GM12874 (cell line): ENCODE results near the gene AMT.

Experiments
- TF ChIP-seq, protein P1 (sequence below): IDR thresholded peaks from 2 replicates; pipeline ENCODE4 v1.5.1; 2011; ENCODE audit warnings: low read depth, mild to moderate bottlenecking, control low read depth, low read length, moderate library complexity; ENCODE audit not compliant: insufficient read depth

The AMT gene

DNA sequence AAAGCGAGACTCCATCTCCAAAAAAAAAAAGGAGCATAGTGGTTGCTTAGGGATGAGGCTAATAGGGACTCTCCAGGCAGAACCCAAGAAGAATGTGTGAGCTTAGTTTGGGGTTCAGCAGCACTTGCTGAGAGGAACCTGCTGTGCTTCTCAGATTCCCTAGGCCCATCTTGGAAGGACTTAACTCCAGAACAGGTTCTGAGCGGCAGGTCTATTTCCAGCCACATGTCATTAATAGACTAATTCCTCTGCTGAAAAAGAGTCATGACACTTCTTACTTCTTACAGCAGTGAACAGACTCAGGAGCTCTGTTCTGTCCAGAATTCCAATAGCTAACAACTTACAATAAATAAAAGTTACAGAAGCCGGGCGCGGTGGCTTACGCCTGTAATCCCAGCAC lies 33.0 kb downstream of the AMT start:
- TF ChIP-seq, protein P1, sequence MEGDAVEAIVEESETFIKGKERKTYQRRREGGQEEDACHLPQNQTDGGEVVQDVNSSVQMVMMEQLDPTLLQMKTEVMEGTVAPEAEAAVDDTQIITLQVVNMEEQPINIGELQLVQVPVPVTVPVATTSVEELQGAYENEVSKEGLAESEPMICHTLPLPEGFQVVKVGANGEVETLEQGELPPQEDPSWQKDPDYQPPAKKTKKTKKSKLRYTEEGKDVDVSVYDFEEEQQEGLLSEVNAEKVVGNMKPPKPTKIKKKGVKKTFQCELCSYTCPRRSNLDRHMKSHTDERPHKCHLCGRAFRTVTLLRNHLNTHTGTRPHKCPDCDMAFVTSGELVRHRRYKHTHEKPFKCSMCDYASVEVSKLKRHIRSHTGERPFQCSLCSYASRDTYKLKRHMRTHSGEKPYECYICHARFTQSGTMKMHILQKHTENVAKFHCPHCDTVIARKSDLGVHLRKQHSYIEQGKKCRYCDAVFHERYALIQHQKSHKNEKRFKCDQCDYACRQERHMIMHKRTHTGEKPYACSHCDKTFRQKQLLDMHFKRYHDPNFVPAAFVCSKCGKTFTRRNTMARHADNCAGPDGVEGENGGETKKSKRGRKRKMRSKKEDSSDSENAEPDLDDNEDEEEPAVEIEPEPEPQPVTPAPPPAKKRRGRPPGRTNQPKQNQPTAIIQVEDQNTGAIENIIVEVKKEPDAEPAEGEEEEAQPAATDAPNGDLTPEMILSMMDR = no peak

DNA sequence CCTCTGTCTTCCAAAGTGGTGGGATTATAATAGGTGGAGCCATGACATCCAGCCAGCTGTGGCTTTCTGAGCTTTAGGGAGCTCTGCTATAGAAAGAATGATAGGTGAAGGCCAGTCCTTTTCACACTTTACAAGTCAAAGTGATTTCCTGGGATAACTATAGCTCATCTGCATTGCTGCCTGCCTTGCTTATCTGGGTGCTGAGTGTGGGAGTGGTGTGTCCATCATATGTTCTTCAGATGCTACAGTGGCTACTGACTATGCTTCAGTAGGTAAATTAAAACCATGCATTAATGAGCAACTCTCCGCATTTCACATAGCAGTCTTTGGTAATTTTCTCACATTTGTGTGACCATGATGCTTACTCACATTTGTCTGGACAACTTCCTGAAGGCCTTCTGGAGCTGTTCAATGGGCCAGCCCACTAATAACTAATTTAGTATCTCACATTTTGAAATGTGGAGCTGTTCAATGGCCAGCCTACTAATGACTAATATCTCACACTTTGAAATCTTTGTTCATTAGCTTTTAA lies 33.9 kb downstream of the AMT start:
- TF ChIP-seq, protein P1 = no peak

DNA sequence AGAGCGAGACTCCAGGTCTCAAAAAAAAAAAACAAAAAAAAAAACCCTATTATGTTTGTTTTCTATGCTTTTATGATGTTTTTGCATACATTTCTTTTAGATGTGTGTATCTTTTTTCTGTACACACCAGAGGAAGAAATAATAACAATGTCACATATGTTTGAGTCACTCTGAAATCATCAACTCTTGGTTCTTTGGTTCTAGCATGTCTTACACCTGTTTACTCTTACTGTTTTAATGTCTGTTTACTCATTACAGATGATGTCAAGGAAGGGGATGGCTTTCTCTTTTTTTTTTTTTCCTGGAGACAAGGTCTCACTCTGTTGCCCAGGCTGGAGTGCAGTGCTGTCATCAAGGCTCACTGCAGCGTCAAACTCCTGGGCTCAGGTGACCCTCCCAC lies 34.6 kb downstream of the AMT start:
- TF ChIP-seq, protein P1 = no peak

GRCh38 chr3:49386056-49386756 lies 36.1 kb downstream of the AMT start:
- TF ChIP-seq, protein P1 = no peak

DNA sequence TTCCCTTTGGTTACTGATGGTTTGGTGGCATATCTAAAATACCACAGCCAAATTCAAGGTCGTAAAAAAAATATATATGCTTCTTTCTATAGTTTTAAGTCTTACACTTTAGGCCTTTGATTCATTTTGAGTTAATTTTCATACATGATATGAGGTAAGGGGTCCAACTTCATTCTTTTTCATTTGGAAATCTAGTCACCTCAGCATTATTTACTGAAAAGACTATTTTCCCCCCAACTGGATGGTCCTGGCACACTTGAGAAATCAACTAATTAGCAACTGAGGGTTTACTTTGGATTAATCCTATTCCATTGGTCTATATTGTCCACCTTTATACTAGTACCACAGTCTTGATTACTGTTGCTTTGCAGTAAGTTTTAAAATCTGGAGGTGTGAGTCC lies 36.7 kb downstream of the AMT start:
- TF ChIP-seq, protein P1 = no peak

DNA sequence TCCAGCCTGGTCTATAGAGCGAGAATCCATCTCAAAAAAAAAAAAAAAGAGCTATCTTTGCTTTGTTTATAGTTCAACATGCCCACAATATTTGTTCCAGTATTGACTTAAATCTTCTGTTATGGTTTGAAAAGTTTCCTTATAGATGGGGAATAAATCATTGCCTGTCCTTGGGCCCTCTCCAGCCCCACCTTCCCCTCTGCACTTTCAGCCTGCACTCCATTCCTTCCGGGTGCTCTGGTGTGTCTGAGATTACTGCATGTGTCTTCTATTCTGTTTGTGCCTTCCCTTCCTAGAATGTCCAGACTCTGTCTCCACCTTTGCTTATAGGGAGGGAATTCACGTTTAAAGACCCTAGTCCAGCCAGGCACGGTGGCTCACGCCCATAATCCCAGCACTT lies 38.9 kb downstream of the AMT start:
- TF ChIP-seq, protein P1 = no peak

DNA sequence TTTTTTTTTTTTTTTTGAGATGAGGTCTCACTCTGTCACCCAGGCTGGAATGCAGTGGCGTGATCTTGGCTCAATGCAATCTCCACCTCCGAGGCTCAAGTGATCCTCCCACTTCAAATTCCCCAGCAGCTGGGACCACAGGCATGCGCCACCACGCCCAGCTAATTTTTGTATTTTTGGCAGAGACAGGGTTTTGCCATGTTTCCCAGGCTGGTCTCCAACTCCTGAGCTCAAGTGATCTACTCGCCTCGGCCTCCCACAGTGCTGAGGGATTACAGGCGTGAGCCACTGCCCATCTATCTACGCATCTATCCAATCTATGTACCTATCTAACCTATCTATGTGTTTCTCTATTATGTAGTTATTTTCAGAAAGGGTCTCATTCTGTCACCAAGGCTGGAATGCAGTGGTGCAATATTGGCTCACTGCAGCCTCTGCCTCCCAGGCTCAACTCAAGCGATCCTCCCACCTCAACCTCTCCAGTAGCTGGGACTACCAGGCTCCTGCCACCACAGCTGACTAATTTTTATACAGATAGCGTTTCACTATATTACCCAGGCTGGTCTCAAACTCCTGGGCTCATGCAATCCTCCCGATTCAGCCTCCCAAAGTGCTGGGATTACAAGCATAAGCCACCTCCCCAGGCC lies 43.9 kb downstream of the AMT start:
- TF ChIP-seq, protein P1 = no peak
